ENCODE results near the gene FAM110C. TPM values are rescaled to one million over a fixed set of nuclear protein-coding genes. Genes with fewer than 3 reads are reported as not detected.

Gene FAM110C
- polyA plus RNA-seq, 1 donor (not counting 4 experiments of a cell fraction or from before 2014, with no cell fraction given): 38.0 TPM

GRCh38 chr2:33620-34019 lies 12.7 kb downstream of the FAM110C start:
- DNase-seq (ENCODE audit: low read depth, low spot score) (peak; percentile 86), FAIRE-seq (peak; percentile 100)
- Histone ChIP-seq H4K20me1 (ENCODE audit: control insufficient read depth, extremely low read depth, insufficient read depth, low read length) (no peaks in the 10 kb centered on the region), H3K27ac (ENCODE audit: control insufficient read depth, insufficient read depth, low read length) (peak overlapping the region; percentile 70), H3K4me3 (ENCODE audit: control insufficient read depth in 2 of 3, extremely low read depth in 1 of 3, insufficient read depth in 2 of 3, low read depth in 1 of 3, low read length in 3 of 3) (no peak overlapping the region), H3K27me3 (ENCODE audit: control insufficient read depth, extremely low read depth, insufficient read depth, low read length) (no peaks in the 10 kb centered on the region), H2AFZ (ENCODE audit: control insufficient read depth, low read length) (no peak overlapping the region), H3K9ac (ENCODE audit: control insufficient read depth, extremely low read depth, insufficient read depth, low read length) (no peak overlapping the region), H3K4me2 (ENCODE audit: control insufficient read depth, extremely low read depth, insufficient read depth, low read depth, low read length) (peak overlapping the region; percentile 37), H3K79me2 (ENCODE audit: control insufficient read depth, insufficient read depth, low read length) (peaks cover 4% of the 10 kb centered on the region), H3K4me1 (ENCODE audit: control insufficient read depth, extremely low read depth, insufficient read depth, low read length) (peaks cover 66% of the 10 kb centered on the region), H3K9me1 (ENCODE audit: control insufficient read depth, extremely low read depth, insufficient read depth, low read length) (peaks cover 2% of the 10 kb centered on the region), H3K36me3 (ENCODE audit: control insufficient read depth in 2 of 2, extremely low read depth in 1 of 2, insufficient read depth in 2 of 2, low read length in 2 of 2) (peaks cover 5 to 16% of the 10 kb centered on the region in 2 experiments), H3K9me3 (ENCODE audit: control insufficient read depth, low read depth, low read length) (no peaks in the 10 kb centered on the region)
- dilution Hi-C loops (cut with MboI; ENCODE audit: extremely low pct_ligation_motif_present, low sequenced_read_pairs): no loop called here
- TF ChIP-seq EZH2 (IDR thresholded peaks at IDR 0.05; ENCODE audit: low read length) (no peak), CTCF (optimal IDR thresholded peaks at IDR 0.05 in 1 of 3, IDR thresholded peaks at IDR 0.05 in 1 of 3, conservative IDR thresholded peaks at IDR 0.05 in 1 of 3; ENCODE audit: extremely low read depth in 1 of 3, insufficient read depth in 2 of 3, low read length in 3 of 3) (no peak)

GRCh38 chr2:32068-32467 lies 14.2 kb downstream of the FAM110C start:
- Histone ChIP-seq H3K4me3 (ENCODE audit: control insufficient read depth in 2 of 3, extremely low read depth in 1 of 3, insufficient read depth in 2 of 3, low read depth in 1 of 3, low read length in 3 of 3) (no peak overlapping the region), H4K20me1 (ENCODE audit: control insufficient read depth, extremely low read depth, insufficient read depth, low read length) (no peaks in the 10 kb centered on the region), H3K9me3 (ENCODE audit: control insufficient read depth, low read depth, low read length) (no peaks in the 10 kb centered on the region), H3K27me3 (ENCODE audit: control insufficient read depth, extremely low read depth, insufficient read depth, low read length) (no peaks in the 10 kb centered on the region), H2AFZ (ENCODE audit: control insufficient read depth, low read length) (no peak overlapping the region), H3K27ac (ENCODE audit: control insufficient read depth, insufficient read depth, low read length) (no peak overlapping the region), H3K79me2 (ENCODE audit: control insufficient read depth, insufficient read depth, low read length) (no peaks in the 10 kb centered on the region), H3K4me1 (ENCODE audit: control insufficient read depth, extremely low read depth, insufficient read depth, low read length) (peaks cover 56% of the 10 kb centered on the region), H3K4me2 (ENCODE audit: control insufficient read depth, extremely low read depth, insufficient read depth, low read depth, low read length) (no peak overlapping the region), H3K36me3 (ENCODE audit: control insufficient read depth in 2 of 2, extremely low read depth in 1 of 2, insufficient read depth in 2 of 2, low read length in 2 of 2) (peaks cover under 1 to 9% of the 10 kb centered on the region in 2 experiments), H3K9ac (ENCODE audit: control insufficient read depth, extremely low read depth, insufficient read depth, low read length) (no peak overlapping the region), H3K9me1 (ENCODE audit: control insufficient read depth, extremely low read depth, insufficient read depth, low read length) (peaks cover 2% of the 10 kb centered on the region)
- dilution Hi-C loops (cut with MboI; ENCODE audit: extremely low pct_ligation_motif_present, low sequenced_read_pairs): no loop called here
- no peak for TF ChIP-seq CTCF (optimal IDR thresholded peaks at IDR 0.05 in 1 of 3, IDR thresholded peaks at IDR 0.05 in 1 of 3, conservative IDR thresholded peaks at IDR 0.05 in 1 of 3; ENCODE audit: extremely low read depth in 1 of 3, insufficient read depth in 2 of 3, low read length in 3 of 3)
- no peak for TF ChIP-seq EZH2 (IDR thresholded peaks at IDR 0.05; ENCODE audit: low read length)
- DNase-seq (ENCODE audit: low read depth, low spot score): no peak
- no peak for FAIRE-seq

All from keratinocyte (primary cell).